HG02588 (cell line): ENCODE data around the gene C20orf173.

Source experiments
- ATAC-seq: cut with Tn5 transposase; IDR thresholded peaks from one replicate; pipeline ENCODE4 v1.9.1; 2021; ENCODE audit warnings: mild to moderate bottlenecking, moderate library complexity; ENCODE audit not compliant: unreplicated experiment

Gene C20orf173

GRCh38 chr20:35508493-35509218 lies 20.8 kb downstream of the C20orf173 start:
- no peak for ATAC-seq

- no peak for ATAC-seq
Measured at GRCh38 chr20:35506872-35507638, 22.4 kb downstream of the C20orf173 start.

GRCh38 chr20:35506179-35506578 lies 23.3 kb downstream of the C20orf173 start:
- ATAC-seq, result no peak

- no peak for ATAC-seq
Measured at GRCh38 chr20:35504751-35505150, 24.7 kb downstream of the C20orf173 start.

GRCh38 chr20:35503841-35504561 lies 25.5 kb downstream of the C20orf173 start:
- no peak for ATAC-seq

GRCh38 chr20:35503281-35503680 lies 26.2 kb downstream of the C20orf173 start:
- no peak for ATAC-seq

GRCh38 chr20:35502352-35502751 lies 27.1 kb downstream of the C20orf173 start:
- no peak for ATAC-seq

- no peak for ATAC-seq
Measured at GRCh38 chr20:35499271-35499670, 30.2 kb downstream of the C20orf173 start.

GRCh38 chr20:35497780-35498189 lies 31.7 kb downstream of the C20orf173 start:
- no peak for ATAC-seq

- ATAC-seq, result no peak
Measured at GRCh38 chr20:35497320-35497719, 32.1 kb downstream of the C20orf173 start.

GRCh38 chr20:35496481-35496880 lies 33.0 kb downstream of the C20orf173 start:
- ATAC-seq, result no peak

GRCh38 chr20:35492352-35492751 lies 37.1 kb downstream of the C20orf173 start:
- ATAC-seq, result no peak

- ATAC-seq, result no peak
Measured at GRCh38 chr20:35491823-35492222, 37.6 kb downstream of the C20orf173 start.

GRCh38 chr20:35490736-35491181 lies 38.7 kb downstream of the C20orf173 start:
- ATAC-seq, result peak; percentile 95

GRCh38 chr20:35489717-35490116 lies 39.7 kb downstream of the C20orf173 start:
- no peak for ATAC-seq

GRCh38 chr20:35487479-35487878 lies 42.0 kb downstream of the C20orf173 start:
- ATAC-seq, result no peak

- no peak for ATAC-seq
Measured at GRCh38 chr20:35479798-35480197, 49.7 kb downstream of the C20orf173 start.

- no peak for ATAC-seq
Measured at GRCh38 chr20:35478804-35479472, 50.5 kb downstream of the C20orf173 start.
